Astrocyte (in vitro differentiated cells and primary cell): Measurements from ENCODE around the gene BCAN.
"Not testable (repeated sequence)": the region's sequence is repeated elsewhere in the genome, so short reads cannot be mapped to it uniquely, and the experiment has no call there.

Source experiments
- CTCF ChIP-seq: IDR thresholded peaks from 2 replicates; pipeline ENCODE4 v1.5.1; 2011; ENCODE audit warnings: low read depth, mild to moderate bottlenecking, inconsistent platforms, low read length, moderate library complexity; ENCODE audit not compliant: insufficient read depth
- EZH2 ChIP-seq: IDR thresholded peaks from 2 replicates; pipeline ENCODE4 v1.6.1; 2012; ENCODE audit warnings: mild to moderate bottlenecking, low read length, inconsistent platforms; ENCODE audit not compliant: insufficient read depth

- TF ChIP-seq CTCF, EZH2: not testable (repeated sequence)
Measured at GRCh38 chr1:156610072-156610471, 31.8 kb upstream of the BCAN start.
